ENCODE results near the gene TUBA1C. TPM values are rescaled to one million over a fixed set of nuclear protein-coding genes. Genes with fewer than 3 reads are reported as not detected.

The TUBA1C gene
- total and polyA plus RNA-seq, 10 of the 15 experiments (the other 5 are each of a cell fraction or from before 2014, with no cell fraction given), result 285 to 1,003 (median 441) TPM

DNA sequence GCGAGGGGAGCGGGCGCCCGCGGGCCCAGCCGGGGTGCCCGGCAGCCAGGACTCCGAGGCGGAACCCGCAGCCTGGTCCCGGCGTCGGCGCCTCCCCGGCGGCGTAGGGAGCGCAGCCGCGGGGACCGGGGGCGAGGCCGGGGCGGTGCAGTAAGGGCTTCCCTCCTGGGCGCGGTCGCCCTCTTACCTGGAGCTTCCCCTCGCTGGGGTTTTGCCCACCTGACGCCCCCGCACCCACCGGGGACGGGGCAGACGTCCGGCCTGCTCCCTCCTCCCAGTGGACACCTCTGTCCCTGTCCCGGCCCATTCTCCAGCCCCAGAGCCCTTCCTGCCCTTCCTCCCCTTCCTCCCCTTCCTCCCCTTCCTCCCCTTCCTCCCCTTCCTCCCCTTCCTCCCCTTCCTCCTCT, 413 bp upstream of the TUBA1C start (continued):
- TF ChIP-seq, protein P1, sequence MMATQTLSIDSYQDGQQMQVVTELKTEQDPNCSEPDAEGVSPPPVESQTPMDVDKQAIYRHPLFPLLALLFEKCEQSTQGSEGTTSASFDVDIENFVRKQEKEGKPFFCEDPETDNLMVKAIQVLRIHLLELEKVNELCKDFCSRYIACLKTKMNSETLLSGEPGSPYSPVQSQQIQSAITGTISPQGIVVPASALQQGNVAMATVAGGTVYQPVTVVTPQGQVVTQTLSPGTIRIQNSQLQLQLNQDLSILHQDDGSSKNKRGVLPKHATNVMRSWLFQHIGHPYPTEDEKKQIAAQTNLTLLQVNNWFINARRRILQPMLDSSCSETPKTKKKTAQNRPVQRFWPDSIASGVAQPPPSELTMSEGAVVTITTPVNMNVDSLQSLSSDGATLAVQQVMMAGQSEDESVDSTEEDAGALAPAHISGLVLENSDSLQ (IDR thresholded peaks at IDR 0.05), result no peak
- TF ChIP-seq IRF4 (IDR thresholded peaks at IDR 0.05; ENCODE audit: low read depth, low read length) (no peak), EGR1 (IDR thresholded peaks at IDR 0.05; ENCODE audit: borderline replicate concordance in 1 of 2, low read depth in 2 of 2, low read length in 2 of 2) (peak in 1 of 2 experiments; percentile 94; a peak in 2 of 3 replicates), BACH1 (IDR thresholded peaks at IDR 0.05; ENCODE audit: borderline replicate concordance) (peak; percentile 61; the same call in 1 of the 2 replicates), GATAD2B (conservative IDR thresholded peaks at IDR 0.05; ENCODE audit: low read depth) (peak; percentile 75), RUNX3 (IDR thresholded peaks at IDR 0.05; ENCODE audit: low read length) (peak; percentile 23; the same call in 1 of the 2 replicates), SMARCA5 (IDR thresholded peaks at IDR 0.05) (peak; percentile 78), E2F8 (IDR thresholded peaks at IDR 0.05; ENCODE audit: low read depth, partially characterized antibody) (no peak), ETV6 (conservative IDR thresholded peaks at IDR 0.05 in 1 of 2, IDR thresholded peaks at IDR 0.05 in 1 of 2; ENCODE audit: borderline replicate concordance in 1 of 2, low read depth in 1 of 2) (no peak), ASH2L (IDR thresholded peaks at IDR 0.05; ENCODE audit: borderline replicate concordance, low read depth) (no peak), ZNF207 (IDR thresholded peaks at IDR 0.05; ENCODE audit: borderline replicate concordance) (no peak)
- TF ChIP-seq, protein P2, sequence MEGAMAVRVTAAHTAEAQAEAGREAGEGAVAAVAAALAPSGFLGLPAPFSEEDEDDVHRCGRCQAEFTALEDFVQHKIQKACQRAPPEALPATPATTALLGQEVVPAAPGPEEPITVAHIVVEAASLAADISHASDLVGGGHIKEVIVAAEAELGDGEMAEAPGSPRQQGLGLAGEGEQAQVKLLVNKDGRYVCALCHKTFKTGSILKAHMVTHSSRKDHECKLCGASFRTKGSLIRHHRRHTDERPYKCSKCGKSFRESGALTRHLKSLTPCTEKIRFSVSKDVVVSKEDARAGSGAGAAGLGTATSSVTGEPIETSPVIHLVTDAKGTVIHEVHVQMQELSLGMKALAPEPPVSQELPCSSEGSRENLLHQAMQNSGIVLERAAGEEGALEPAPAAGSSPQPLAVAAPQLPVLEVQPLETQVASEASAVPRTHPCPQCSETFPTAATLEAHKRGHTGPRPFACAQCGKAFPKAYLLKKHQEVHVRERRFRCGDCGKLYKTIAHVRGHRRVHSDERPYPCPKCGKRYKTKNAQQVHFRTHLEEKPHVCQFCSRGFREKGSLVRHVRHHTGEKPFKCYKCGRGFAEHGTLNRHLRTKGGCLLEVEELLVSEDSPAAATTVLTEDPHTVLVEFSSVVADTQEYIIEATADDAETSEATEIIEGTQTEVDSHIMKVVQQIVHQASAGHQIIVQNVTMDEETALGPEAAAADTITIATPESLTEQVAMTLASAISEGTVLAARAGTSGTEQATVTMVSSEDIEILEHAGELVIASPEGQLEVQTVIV (IDR thresholded peaks at IDR 0.05; ENCODE audit: borderline replicate concordance, partially characterized antibody), result peak; percentile 56
- TF ChIP-seq, protein P3, sequence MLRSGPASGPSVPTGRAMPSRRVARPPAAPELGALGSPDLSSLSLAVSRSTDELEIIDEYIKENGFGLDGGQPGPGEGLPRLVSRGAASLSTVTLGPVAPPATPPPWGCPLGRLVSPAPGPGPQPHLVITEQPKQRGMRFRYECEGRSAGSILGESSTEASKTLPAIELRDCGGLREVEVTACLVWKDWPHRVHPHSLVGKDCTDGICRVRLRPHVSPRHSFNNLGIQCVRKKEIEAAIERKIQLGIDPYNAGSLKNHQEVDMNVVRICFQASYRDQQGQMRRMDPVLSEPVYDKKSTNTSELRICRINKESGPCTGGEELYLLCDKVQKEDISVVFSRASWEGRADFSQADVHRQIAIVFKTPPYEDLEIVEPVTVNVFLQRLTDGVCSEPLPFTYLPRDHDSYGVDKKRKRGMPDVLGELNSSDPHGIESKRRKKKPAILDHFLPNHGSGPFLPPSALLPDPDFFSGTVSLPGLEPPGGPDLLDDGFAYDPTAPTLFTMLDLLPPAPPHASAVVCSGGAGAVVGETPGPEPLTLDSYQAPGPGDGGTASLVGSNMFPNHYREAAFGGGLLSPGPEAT (IDR thresholded peaks at IDR 0.05; ENCODE audit: low read depth), result peak; percentile 34; the same call in 1 of the 2 replicates
- TF ChIP-seq, protein P4, sequence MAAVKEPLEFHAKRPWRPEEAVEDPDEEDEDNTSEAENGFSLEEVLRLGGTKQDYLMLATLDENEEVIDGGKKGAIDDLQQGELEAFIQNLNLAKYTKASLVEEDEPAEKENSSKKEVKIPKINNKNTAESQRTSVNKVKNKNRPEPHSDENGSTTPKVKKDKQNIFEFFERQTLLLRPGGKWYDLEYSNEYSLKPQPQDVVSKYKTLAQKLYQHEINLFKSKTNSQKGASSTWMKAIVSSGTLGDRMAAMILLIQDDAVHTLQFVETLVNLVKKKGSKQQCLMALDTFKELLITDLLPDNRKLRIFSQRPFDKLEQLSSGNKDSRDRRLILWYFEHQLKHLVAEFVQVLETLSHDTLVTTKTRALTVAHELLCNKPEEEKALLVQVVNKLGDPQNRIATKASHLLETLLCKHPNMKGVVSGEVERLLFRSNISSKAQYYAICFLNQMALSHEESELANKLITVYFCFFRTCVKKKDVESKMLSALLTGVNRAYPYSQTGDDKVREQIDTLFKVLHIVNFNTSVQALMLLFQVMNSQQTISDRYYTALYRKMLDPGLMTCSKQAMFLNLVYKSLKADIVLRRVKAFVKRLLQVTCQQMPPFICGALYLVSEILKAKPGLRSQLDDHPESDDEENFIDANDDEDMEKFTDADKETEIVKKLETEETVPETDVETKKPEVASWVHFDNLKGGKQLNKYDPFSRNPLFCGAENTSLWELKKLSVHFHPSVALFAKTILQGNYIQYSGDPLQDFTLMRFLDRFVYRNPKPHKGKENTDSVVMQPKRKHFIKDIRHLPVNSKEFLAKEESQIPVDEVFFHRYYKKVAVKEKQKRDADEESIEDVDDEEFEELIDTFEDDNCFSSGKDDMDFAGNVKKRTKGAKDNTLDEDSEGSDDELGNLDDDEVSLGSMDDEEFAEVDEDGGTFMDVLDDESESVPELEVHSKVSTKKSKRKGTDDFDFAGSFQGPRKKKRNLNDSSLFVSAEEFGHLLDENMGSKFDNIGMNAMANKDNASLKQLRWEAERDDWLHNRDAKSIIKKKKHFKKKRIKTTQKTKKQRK (IDR thresholded peaks at IDR 0.05; ENCODE audit: low read depth, low read length), result no peak

Data from GM12878 (cell line).